ENCODE results near the gene S1PR1.

DNA sequence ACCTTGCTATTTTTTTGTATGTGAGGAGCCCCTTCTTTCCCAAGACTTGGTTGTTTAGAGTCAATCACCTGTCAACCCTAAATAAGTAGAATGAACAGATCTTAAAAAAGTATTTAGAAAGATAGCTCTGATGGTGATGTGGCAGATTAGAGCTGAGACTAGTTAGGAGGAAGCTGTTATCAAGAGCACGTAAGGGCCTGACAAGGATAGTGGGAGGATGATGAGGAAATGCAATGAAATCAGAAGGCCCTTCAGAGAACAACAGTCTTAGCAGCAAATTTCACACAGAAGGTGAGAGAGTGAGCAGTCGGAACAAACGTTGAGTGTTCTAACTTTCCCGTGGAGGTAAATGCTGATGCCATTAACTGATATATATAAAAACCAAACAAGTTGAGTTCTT is 15.9 kb upstream of the S1PR1 start:
- TF ChIP-seq, protein P1, sequence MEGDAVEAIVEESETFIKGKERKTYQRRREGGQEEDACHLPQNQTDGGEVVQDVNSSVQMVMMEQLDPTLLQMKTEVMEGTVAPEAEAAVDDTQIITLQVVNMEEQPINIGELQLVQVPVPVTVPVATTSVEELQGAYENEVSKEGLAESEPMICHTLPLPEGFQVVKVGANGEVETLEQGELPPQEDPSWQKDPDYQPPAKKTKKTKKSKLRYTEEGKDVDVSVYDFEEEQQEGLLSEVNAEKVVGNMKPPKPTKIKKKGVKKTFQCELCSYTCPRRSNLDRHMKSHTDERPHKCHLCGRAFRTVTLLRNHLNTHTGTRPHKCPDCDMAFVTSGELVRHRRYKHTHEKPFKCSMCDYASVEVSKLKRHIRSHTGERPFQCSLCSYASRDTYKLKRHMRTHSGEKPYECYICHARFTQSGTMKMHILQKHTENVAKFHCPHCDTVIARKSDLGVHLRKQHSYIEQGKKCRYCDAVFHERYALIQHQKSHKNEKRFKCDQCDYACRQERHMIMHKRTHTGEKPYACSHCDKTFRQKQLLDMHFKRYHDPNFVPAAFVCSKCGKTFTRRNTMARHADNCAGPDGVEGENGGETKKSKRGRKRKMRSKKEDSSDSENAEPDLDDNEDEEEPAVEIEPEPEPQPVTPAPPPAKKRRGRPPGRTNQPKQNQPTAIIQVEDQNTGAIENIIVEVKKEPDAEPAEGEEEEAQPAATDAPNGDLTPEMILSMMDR (IDR thresholded peaks at IDR 0.05; ENCODE audit: poor library complexity), result no peak
- no peak for TF ChIP-seq EZH2 (IDR thresholded peaks at IDR 0.05; ENCODE audit: borderline replicate concordance)
- no peak for TF ChIP-seq EZH2phosphoT487 (IDR thresholded peaks at IDR 0.05; ENCODE audit: low read depth, severe bottlenecking, unreplicated experiment)

Data from hepatocyte (in vitro differentiated cells).